Measurements from ENCODE around the gene FOXP1. TPM values are rescaled to one million over a fixed set of nuclear protein-coding genes. Genes with fewer than 3 reads are reported as not detected.
A peak's percentile ranks its signal among the peaks of the same experiment; 100 is the strongest.

FOXP1 gene
- total RNA-seq, 1 experiment from 2014 or later, result 75.3 TPM

DNA sequence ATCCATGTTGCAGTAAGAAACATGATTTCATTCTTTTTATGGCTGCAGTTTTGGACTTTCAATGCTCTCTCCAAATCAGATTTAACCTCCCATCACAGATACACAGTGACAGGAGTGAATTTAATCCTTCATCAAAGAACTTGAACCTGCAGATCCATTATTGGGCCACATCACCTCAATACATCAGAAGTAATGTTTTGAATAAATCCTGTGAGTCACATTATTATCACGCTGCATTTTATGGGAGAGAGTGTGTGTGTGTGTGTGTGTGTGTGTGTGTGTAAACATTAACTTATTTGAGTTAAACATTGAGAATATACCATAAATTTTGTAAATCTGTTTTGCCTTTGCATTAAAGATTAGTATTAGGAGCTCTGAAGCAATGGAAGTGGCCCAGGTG, 316.7 kb downstream of the FOXP1 start:
- Histone ChIP-seq H3K9ac (ENCODE audit: extremely low read depth, insufficient read length, low read length) (no peak overlapping the region), H3K23ac (ENCODE audit: insufficient read length, low read depth, low read length) (no peak overlapping the region), H4K20me1 (ENCODE audit: control insufficient read depth, insufficient read depth, insufficient read length) (no peaks in the 10 kb centered on the region), H2BK5ac (ENCODE audit: insufficient read length, low read length) (no peak overlapping the region), H2BK15ac (ENCODE audit: low read depth, low read length) (no peak overlapping the region), H2BK12ac (ENCODE audit: insufficient read length, low read depth, low read length) (no peak overlapping the region), H3K4me1 (ENCODE audit: insufficient read depth, low read length) (no peaks in the 10 kb centered on the region), H3T11ph (ENCODE audit: low read length) (no peak overlapping the region), H3K18ac (ENCODE audit: insufficient read length, low read depth, low read length) (no peak overlapping the region), H3K4me2 (ENCODE audit: insufficient read depth, insufficient read length, low read length) (no peak overlapping the region), H3K4ac (ENCODE audit: low read depth, low read length) (no peak overlapping the region), H3K14ac (ENCODE audit: insufficient read depth, low read length) (no peak overlapping the region), H3K23me2 (ENCODE audit: insufficient read length, low read depth, low read length, poor library complexity, severe bottlenecking) (no peaks in the 10 kb centered on the region), H2BK120ac (ENCODE audit: low read depth, low read length, poor library complexity, severe bottlenecking) (no peak overlapping the region), H2BK20ac (ENCODE audit: low read depth, low read length, poor library complexity, severe bottlenecking) (no peak overlapping the region), H3K56ac (ENCODE audit: insufficient read length, low read depth, low read length) (no peak overlapping the region), H3K27me3 (ENCODE audit: insufficient read depth, low read length) (no peaks in the 10 kb centered on the region), H2AK5ac (ENCODE audit: insufficient read length, low read length) (no peak overlapping the region), H4K8ac (replicated peaks; ENCODE audit: insufficient read length, low read depth, low read length) (no peak overlapping the region), H3K79me2 (ENCODE audit: insufficient read depth, low read length) (no peaks in the 10 kb centered on the region), H2AFZ (ENCODE audit: low read length) (no peak overlapping the region), H4K5ac (ENCODE audit: insufficient read length, low read depth, low read length) (no peak overlapping the region), H4K91ac (ENCODE audit: insufficient read length, low read depth, low read length) (no peak overlapping the region), H3K9me3 (ENCODE audit: control insufficient read depth, low read depth, low read length) (no peaks in the 10 kb centered on the region), H3K27ac (ENCODE audit: insufficient read length, low read depth, low read length) (no peak overlapping the region), H3K79me1 (ENCODE audit: insufficient read depth, low read depth, low read length, poor library complexity, severe bottlenecking) (no peaks in the 10 kb centered on the region)
- WGBS (ENCODE audit: extremely low coverage, insufficient read length, low lambda C conversion rate), result no CpG with 5 or more reads among the region's 1 CpG
- DNase-seq, result no peak
- Mint-ChIP-seq H3K27me3 (ENCODE audit: low read depth) (no peaks in the 10 kb centered on the region), H3K4me3 (no peak overlapping the region), H3K36me3 (ENCODE audit: insufficient read depth in 1 of 3, low read depth in 3 of 3) (peaks cover 0 to 10% (median 5%) of the 10 kb centered on the region in 3 experiments; a peak in 4 of 7 replicates), H3K27ac (peak overlapping the region in 1 of 3 experiments; percentile 17; a peak in 1 of 7 replicates), H3K4me1 (peaks cover 9 to 16% of the 10 kb centered on the region in 2 experiments), H3K9me3 (no peaks in the 10 kb centered on the region)
- TF ChIP-seq, protein P1, sequence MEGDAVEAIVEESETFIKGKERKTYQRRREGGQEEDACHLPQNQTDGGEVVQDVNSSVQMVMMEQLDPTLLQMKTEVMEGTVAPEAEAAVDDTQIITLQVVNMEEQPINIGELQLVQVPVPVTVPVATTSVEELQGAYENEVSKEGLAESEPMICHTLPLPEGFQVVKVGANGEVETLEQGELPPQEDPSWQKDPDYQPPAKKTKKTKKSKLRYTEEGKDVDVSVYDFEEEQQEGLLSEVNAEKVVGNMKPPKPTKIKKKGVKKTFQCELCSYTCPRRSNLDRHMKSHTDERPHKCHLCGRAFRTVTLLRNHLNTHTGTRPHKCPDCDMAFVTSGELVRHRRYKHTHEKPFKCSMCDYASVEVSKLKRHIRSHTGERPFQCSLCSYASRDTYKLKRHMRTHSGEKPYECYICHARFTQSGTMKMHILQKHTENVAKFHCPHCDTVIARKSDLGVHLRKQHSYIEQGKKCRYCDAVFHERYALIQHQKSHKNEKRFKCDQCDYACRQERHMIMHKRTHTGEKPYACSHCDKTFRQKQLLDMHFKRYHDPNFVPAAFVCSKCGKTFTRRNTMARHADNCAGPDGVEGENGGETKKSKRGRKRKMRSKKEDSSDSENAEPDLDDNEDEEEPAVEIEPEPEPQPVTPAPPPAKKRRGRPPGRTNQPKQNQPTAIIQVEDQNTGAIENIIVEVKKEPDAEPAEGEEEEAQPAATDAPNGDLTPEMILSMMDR (conservative IDR thresholded peaks at IDR 0.05), result no peak

Measured in H9 (cell line).